ENCODE data around the gene MRPS22. TPM values are rescaled to one million over a fixed set of nuclear protein-coding genes. Genes with fewer than 3 reads are reported as not detected.

MRPS22 gene
- total RNA-seq, 1 experiment from 2014 or later: 39.9 TPM

DNA sequence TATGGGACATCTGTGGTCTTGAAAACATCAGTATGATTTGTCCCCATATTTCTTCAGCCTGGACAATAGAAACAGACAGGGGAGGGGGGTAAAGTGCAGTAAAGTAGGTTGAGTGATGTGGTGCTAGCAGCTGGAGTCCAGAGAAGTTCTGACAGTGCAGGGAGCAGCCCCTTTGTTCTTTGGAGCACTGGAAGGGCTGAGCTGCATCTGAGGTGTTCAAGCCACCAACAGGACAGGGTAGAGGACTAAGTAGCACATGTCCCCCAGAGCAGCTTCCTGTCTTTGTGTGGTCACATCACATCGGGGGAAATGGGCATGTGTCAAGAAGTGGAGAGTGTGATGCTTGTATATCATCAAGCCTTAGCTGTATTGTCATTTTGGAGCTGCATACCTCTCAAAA, 12.1 kb downstream of the MRPS22 start:
- Histone ChIP-seq H3K79me2 (ENCODE audit: low read length) (0 out of 2 replicates have a peak, but pooled peaks cover 2% of the 10 kb centered on the region), H3K9ac (ENCODE audit: low read length) (no peak overlapping the region)
- DNase-seq: no peak

DNA sequence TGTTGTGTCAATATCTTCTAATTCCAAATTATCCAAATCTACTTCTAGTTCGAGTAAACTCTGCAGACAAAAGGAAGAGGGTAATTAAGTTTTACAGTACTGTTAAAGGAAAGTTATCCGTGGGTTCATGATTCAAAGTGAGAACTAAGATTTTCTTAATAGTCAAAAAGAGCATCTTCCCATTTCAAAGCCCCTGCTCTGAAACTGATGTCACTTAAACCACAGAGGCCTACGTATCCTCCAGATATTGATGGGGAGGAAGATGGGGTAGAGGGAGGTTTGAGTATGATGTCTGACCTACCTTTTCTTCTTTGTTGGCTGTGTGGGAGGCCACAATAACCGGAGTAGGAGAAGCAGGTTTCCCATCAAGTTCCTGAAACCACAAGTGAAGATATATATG, 14.1 kb downstream of the MRPS22 start:
- peaks cover 5% of the 10 kb centered on the region; the same call in 1 of the 2 replicates for H3K79me2 ChIP-seq (ENCODE audit: low read length)
- no peaks in the 10 kb centered on the region for H3K9me3 ChIP-seq (ENCODE audit: low read length)
- no peaks in the 10 kb centered on the region; the same call in 1 of the 2 replicates for H3K4me1 ChIP-seq (ENCODE audit: low read length)
- no peaks in the 10 kb centered on the region for H3K27me3 ChIP-seq (ENCODE audit: low read length)
- no peak overlapping the region for H2AFZ ChIP-seq (ENCODE audit: low read length)
- H3K4me2 ChIP-seq (ENCODE audit: low read depth, low read length, poor library complexity, severe bottlenecking): no peak overlapping the region
- no peak overlapping the region for H3K27ac ChIP-seq (ENCODE audit: low read length)
- no peaks in the 10 kb centered on the region for H3K9me2 ChIP-seq (replicated peaks; ENCODE audit: insufficient read depth, low read length)
- H3K9ac ChIP-seq (ENCODE audit: low read length): no peak overlapping the region
- no peak overlapping the region for H3K4me3 ChIP-seq (ENCODE audit: low read length)
- DNase-seq: no peak
- H3K36me3 ChIP-seq (ENCODE audit: insufficient read depth, low read length): peaks cover 79% of the 10 kb centered on the region
- no peaks in the 10 kb centered on the region for H4K20me1 ChIP-seq (ENCODE audit: insufficient read depth, low read depth, low read length)

More for the DNA sequence above, 12.1 kb downstream of the MRPS22 start:
- no peaks in the 10 kb centered on the region for H3K27me3 ChIP-seq (ENCODE audit: low read length)
- no peak overlapping the region for H3K27ac ChIP-seq (ENCODE audit: low read length)
- no peaks in the 10 kb centered on the region for H3K4me1 ChIP-seq (ENCODE audit: low read length)
- no peaks in the 10 kb centered on the region for H3K9me3 ChIP-seq (ENCODE audit: low read length)
- H3K36me3 ChIP-seq (ENCODE audit: insufficient read depth, low read length): peaks cover 66% of the 10 kb centered on the region
- H2AFZ ChIP-seq (ENCODE audit: low read length): no peak overlapping the region
- H4K20me1 ChIP-seq (ENCODE audit: insufficient read depth, low read depth, low read length): no peaks in the 10 kb centered on the region
- H3K9me2 ChIP-seq (replicated peaks; ENCODE audit: insufficient read depth, low read length): no peaks in the 10 kb centered on the region
- H3K4me2 ChIP-seq (ENCODE audit: low read depth, low read length, poor library complexity, severe bottlenecking): no peak overlapping the region
- H3K4me3 ChIP-seq (ENCODE audit: low read length): no peak overlapping the region

DNA sequence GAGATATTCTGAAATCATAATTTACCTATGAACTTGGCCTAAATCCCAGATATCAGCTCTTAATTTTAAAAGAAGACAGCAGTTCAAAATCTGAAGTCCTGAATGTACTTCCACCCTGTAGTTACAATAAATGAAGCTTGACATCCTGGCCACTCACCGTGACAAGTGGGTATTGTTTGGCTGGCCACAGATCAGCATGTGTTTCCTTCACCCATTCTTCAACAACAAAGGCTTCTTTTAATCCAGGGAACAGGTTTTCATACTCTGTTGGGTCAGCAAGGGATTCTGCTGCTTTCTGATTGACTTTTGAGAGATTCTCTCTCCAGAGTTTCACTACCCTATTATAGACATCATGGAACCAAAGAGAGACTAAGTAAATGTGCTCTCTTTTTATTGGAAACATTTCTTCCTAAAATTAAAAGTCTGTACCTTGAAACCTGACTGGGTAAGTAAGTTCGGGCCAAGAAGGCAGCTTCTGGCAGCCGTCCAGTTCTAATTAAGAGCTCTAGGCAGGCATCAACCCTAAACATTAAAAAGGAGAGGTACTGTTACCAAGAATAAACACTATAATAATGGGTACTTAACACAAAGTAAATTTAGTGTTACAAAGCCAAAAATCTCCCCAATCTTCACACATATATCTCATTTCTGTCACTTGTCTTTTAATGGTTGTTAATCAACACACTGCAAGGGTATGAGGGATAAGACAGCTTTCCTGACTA, 15.2 kb downstream of the MRPS22 start:
- DNase-seq: no peak
- peaks cover 84% of the 10 kb centered on the region for H3K36me3 ChIP-seq (ENCODE audit: insufficient read depth, low read length)
- peaks cover 16% of the 10 kb centered on the region for H3K79me2 ChIP-seq (ENCODE audit: low read length)
- no peaks in the 10 kb centered on the region; the same call in 1 of the 2 replicates for H3K4me1 ChIP-seq (ENCODE audit: low read length)
- H2AFZ ChIP-seq (ENCODE audit: low read length): no peak overlapping the region
- no peak overlapping the region for H3K4me3 ChIP-seq (ENCODE audit: low read length)
- H3K9ac ChIP-seq (ENCODE audit: low read length): no peak overlapping the region
- H3K27me3 ChIP-seq (ENCODE audit: low read length): no peaks in the 10 kb centered on the region
- no peaks in the 10 kb centered on the region for H3K9me3 ChIP-seq (ENCODE audit: low read length)
- no peak overlapping the region for H3K4me2 ChIP-seq (ENCODE audit: low read depth, low read length, poor library complexity, severe bottlenecking)
- no peaks in the 10 kb centered on the region for H3K9me2 ChIP-seq (replicated peaks; ENCODE audit: insufficient read depth, low read length)
- no peaks in the 10 kb centered on the region for H4K20me1 ChIP-seq (ENCODE audit: insufficient read depth, low read depth, low read length)
- no peak overlapping the region for H3K27ac ChIP-seq (ENCODE audit: low read length)

DNA sequence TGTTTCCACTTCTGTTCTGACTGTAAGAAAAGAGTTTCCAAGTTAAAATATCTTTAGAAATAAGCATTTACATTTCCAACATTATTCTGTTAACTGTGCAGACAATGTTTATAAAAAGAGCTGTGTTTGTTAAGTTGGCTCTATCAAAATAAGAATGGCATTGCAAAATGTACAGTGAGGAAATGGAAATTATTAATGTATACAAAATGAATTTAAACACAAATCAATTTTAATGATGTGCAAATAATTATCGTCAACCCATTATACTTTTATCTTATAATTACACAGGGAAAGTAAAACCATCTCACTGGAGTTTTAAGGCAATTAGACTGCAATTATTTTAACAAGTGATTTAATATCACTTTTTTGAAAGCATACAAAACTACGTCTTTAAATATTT, 17.5 kb downstream of the MRPS22 start:
- H3K4me1 ChIP-seq (ENCODE audit: low read length): no peaks in the 10 kb centered on the region; the same call in 1 of the 2 replicates

DNA sequence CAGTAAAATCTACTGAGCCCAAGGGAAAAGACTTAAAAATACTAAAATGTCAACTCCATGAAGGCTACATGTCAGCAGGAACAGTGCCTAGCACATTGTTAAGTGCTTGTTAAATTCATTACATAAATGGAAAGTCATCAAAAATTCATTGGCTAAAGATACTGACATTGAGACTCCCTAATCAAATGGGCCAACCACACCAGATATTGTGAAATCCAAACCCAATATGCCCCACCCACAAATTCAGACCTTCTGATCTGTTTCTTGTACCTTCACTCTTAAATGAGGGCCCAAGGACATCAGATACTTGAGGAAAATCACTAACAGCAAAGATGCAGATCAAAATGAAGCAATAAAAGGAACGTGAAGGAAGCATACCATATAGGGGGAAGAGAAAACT, 20.7 kb downstream of the MRPS22 start:
- H3K79me2 ChIP-seq (ENCODE audit: low read length): peaks cover 25% of the 10 kb centered on the region
- peaks cover 77% of the 10 kb centered on the region for H3K36me3 ChIP-seq (ENCODE audit: insufficient read depth, low read length)
- H3K9ac ChIP-seq (ENCODE audit: low read length): no peak overlapping the region
- H3K27ac ChIP-seq (ENCODE audit: low read length): no peak overlapping the region
- DNase-seq: no peak
- H3K4me3 ChIP-seq (ENCODE audit: low read length): no peak overlapping the region
- H2AFZ ChIP-seq (ENCODE audit: low read length): no peak overlapping the region
- H3K4me1 ChIP-seq (ENCODE audit: low read length): no peaks in the 10 kb centered on the region; the same call in 1 of the 2 replicates
- no peaks in the 10 kb centered on the region for H3K27me3 ChIP-seq (ENCODE audit: low read length)
- H3K9me3 ChIP-seq (ENCODE audit: low read length): no peaks in the 10 kb centered on the region
- H3K9me2 ChIP-seq (replicated peaks; ENCODE audit: insufficient read depth, low read length): no peaks in the 10 kb centered on the region
- H3K4me2 ChIP-seq (ENCODE audit: low read depth, low read length, poor library complexity, severe bottlenecking): no peak overlapping the region
- H4K20me1 ChIP-seq (ENCODE audit: insufficient read depth, low read depth, low read length): no peaks in the 10 kb centered on the region

More for the DNA sequence above, 17.5 kb downstream of the MRPS22 start:
- H3K27ac ChIP-seq (ENCODE audit: low read length): no peak overlapping the region
- H3K9ac ChIP-seq (ENCODE audit: low read length): no peak overlapping the region
- H3K9me3 ChIP-seq (ENCODE audit: low read length): no peaks in the 10 kb centered on the region
- peaks cover 83% of the 10 kb centered on the region for H3K36me3 ChIP-seq (ENCODE audit: insufficient read depth, low read length)
- no peaks in the 10 kb centered on the region for H4K20me1 ChIP-seq (ENCODE audit: insufficient read depth, low read depth, low read length)
- H3K4me2 ChIP-seq (ENCODE audit: low read depth, low read length, poor library complexity, severe bottlenecking): no peak overlapping the region
- H3K27me3 ChIP-seq (ENCODE audit: low read length): no peaks in the 10 kb centered on the region
- no peaks in the 10 kb centered on the region for H3K9me2 ChIP-seq (replicated peaks; ENCODE audit: insufficient read depth, low read length)
- DNase-seq: no peak
- H3K79me2 ChIP-seq (ENCODE audit: low read length): peaks cover 25% of the 10 kb centered on the region
- H2AFZ ChIP-seq (ENCODE audit: low read length): no peak overlapping the region
- no peak overlapping the region for H3K4me3 ChIP-seq (ENCODE audit: low read length)

DNA sequence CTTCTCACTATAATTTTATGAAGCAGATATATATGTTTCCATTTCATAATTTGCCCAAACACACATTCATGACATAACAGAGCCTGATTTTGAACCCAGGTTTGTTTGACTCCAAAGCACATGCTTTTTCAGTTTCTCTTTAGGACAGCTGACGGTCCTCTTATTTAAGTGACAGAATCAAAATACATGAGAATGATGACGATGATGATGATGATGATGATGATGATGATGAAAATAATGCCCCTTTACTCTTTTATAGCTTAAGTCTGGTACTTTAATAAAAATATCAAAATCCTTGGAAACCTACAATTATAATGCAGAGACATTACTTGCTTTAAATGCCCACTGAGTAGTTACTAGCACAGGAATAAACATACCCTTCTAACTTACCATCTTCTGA, 30.3 kb downstream of the MRPS22 start:
- no peak overlapping the region for H2AFZ ChIP-seq (ENCODE audit: low read length)
- no peaks in the 10 kb centered on the region for H3K9me3 ChIP-seq (ENCODE audit: low read length)
- H4K20me1 ChIP-seq (ENCODE audit: insufficient read depth, low read depth, low read length): no peaks in the 10 kb centered on the region
- peaks cover 8% of the 10 kb centered on the region for H3K4me1 ChIP-seq (ENCODE audit: low read length)
- no peak overlapping the region for H3K4me2 ChIP-seq (ENCODE audit: low read depth, low read length, poor library complexity, severe bottlenecking)
- H3K27me3 ChIP-seq (ENCODE audit: low read length): no peaks in the 10 kb centered on the region
- H3K9me2 ChIP-seq (replicated peaks; ENCODE audit: insufficient read depth, low read length): no peaks in the 10 kb centered on the region
- no peak overlapping the region for H3K27ac ChIP-seq (ENCODE audit: low read length)
- no peak overlapping the region for H3K9ac ChIP-seq (ENCODE audit: low read length)
- no peak overlapping the region for H3K4me3 ChIP-seq (ENCODE audit: low read length)
- H3K79me2 ChIP-seq (ENCODE audit: low read length): peaks cover 22% of the 10 kb centered on the region
- peaks cover 61% of the 10 kb centered on the region for H3K36me3 ChIP-seq (ENCODE audit: insufficient read depth, low read length)
- DNase-seq: no peak

DNA sequence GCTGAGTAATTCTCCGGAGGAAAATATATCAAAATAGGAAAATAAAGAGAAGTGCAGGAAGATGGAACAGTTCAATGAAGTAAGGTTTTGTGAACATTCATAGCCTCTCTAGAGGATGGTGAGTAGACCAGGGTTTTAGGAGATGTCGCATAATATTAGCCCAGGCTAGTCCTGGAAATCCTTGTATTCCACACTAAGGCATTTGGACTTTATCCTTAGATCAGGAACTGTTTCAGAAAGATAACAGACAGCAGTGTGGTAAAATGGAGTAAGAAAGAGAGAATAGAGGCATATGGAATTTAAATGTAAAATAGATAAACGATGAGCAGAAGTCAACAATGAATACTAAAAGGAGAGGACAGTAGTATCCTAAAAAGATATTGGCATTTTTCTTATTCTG, 33.6 kb downstream of the MRPS22 start:
- Histone ChIP-seq H3K36me3 (ENCODE audit: insufficient read depth, low read length) (peaks cover 54% of the 10 kb centered on the region), H3K9ac (ENCODE audit: low read length) (no peak overlapping the region)

DNA sequence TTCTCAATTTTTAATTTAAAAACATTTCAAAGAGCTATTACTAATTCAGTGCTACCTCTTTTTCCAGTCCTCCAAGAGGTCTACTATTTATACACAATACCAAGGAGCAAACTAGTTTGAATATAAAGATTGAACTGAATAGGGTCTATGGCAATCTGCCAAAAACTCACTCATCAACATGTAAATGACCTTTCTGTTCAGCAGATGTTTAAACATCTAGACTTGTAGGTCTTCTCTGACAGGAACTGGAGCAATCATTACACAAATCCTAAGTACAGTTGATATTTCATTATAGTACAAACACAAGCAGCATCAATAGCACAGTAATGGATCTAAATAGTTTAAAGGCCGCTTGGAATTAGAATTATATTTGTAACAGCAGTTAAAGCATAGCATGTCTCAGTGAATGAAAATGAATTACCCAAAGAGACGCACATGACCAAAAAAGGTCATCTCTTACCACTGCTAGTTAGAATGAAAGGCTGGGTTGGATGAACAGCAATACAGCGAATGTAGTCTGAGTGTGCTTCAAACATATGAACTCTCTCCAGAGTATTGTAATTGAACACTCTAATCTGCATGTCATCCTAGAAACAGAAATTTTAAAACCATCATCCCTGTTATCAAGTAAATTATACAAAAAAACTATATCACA, 34.9 kb downstream of the MRPS22 start:
- H3K27me3 ChIP-seq (ENCODE audit: low read length): no peaks in the 10 kb centered on the region
- H3K9me2 ChIP-seq (replicated peaks; ENCODE audit: insufficient read depth, low read length): no peaks in the 10 kb centered on the region
- no peaks in the 10 kb centered on the region for H4K20me1 ChIP-seq (ENCODE audit: insufficient read depth, low read depth, low read length)
- H3K9me3 ChIP-seq (ENCODE audit: low read length): no peaks in the 10 kb centered on the region
- H3K36me3 ChIP-seq (ENCODE audit: insufficient read depth, low read length): peaks cover 51% of the 10 kb centered on the region
- H3K27ac ChIP-seq (ENCODE audit: low read length): no peak overlapping the region
- no peak overlapping the region for H3K4me2 ChIP-seq (ENCODE audit: low read depth, low read length, poor library complexity, severe bottlenecking)
- H3K4me3 ChIP-seq (ENCODE audit: low read length): no peak overlapping the region
- H3K4me1 ChIP-seq (ENCODE audit: low read length): peaks cover 16% of the 10 kb centered on the region
- peaks cover 66% of the 10 kb centered on the region for H3K79me2 ChIP-seq (ENCODE audit: low read length)
- H3K9ac ChIP-seq (ENCODE audit: low read length): no peak overlapping the region
- H2AFZ ChIP-seq (ENCODE audit: low read length): no peak overlapping the region
- DNase-seq: peak; percentile 62

More for the DNA sequence above, 33.6 kb downstream of the MRPS22 start:
- Histone ChIP-seq H3K4me3 (ENCODE audit: low read length) (no peak overlapping the region), H4K20me1 (ENCODE audit: insufficient read depth, low read depth, low read length) (no peaks in the 10 kb centered on the region), H3K27ac (ENCODE audit: low read length) (no peak overlapping the region), H2AFZ (ENCODE audit: low read length) (no peak overlapping the region), H3K9me3 (ENCODE audit: low read length) (no peaks in the 10 kb centered on the region), H3K79me2 (ENCODE audit: low read length) (peaks cover 54% of the 10 kb centered on the region), H3K4me2 (ENCODE audit: low read depth, low read length, poor library complexity, severe bottlenecking) (no peak overlapping the region), H3K9me2 (replicated peaks; ENCODE audit: insufficient read depth, low read length) (no peaks in the 10 kb centered on the region), H3K27me3 (ENCODE audit: low read length) (no peaks in the 10 kb centered on the region), H3K4me1 (ENCODE audit: low read length) (peaks cover 16% of the 10 kb centered on the region)
- no peak for DNase-seq
